KMS-11 (cell line): ENCODE measurements around the gene SND1.

Experiments
- H2AFZ ChIP-seq: fragments of 200-600 bp; sonication (generic); 2 replicates; pipeline ENCODE4 v1.6.1; 2016; ENCODE audit warnings: antibody characterized with exemption, mixed run types, low read depth
- H3K27ac ChIP-seq: fragments of 200-600 bp; sonication (generic); 2 replicates; pipeline ENCODE4 v1.6.1; 2016; ENCODE audit warnings: mild to moderate bottlenecking, mixed run types
- H3K27me3 ChIP-seq: fragments of 200-600 bp; sonication (generic); 2 replicates; pipeline ENCODE4 v1.6.1; 2017; ENCODE audit warnings: mild to moderate bottlenecking, low read depth, mixed run types, moderate library complexity; ENCODE audit not compliant: insufficient read depth
- H3K36me3 ChIP-seq: fragments of 200-600 bp; sonication (generic); 2 replicates; pipeline ENCODE4 v1.6.1; 2017; ENCODE audit warnings: mild to moderate bottlenecking, mixed run types; ENCODE audit not compliant: insufficient read depth
- H3K4me1 ChIP-seq: fragments of 200-600 bp; sonication (generic); 2 replicates; pipeline ENCODE4 v1.6.1; 2016; ENCODE audit warnings: mild to moderate bottlenecking, low read depth, mixed run types; ENCODE audit not compliant: poor library complexity, severe bottlenecking
- H3K4me2 ChIP-seq: fragments of 200-600 bp; sonication (generic); 2 replicates; pipeline ENCODE4 v1.7.0; 2016; ENCODE audit warnings: mild to moderate bottlenecking, mixed run types
- H3K4me3 ChIP-seq: fragments of 200-600 bp; sonication (generic); IDR thresholded peaks from 2 replicates; pipeline ENCODE4 v1.6.1; 2017; ENCODE audit warnings: low read depth, low read length, mixed read lengths; ENCODE audit not compliant: insufficient read depth
- H3K79me2 ChIP-seq: fragments of 200-600 bp; sonication (generic); 2 replicates; pipeline ENCODE4 v1.6.1; 2016; ENCODE audit warnings: low read depth, mixed run types; ENCODE audit not compliant: insufficient read depth
- H3K9ac ChIP-seq: fragments of 200-600 bp; sonication (generic); 2 replicates; pipeline ENCODE4 v1.6.1; 2016; ENCODE audit warnings: mild to moderate bottlenecking, mixed run types
- H4K20me1 ChIP-seq: fragments of 200-600 bp; sonication (generic); 2 replicates; pipeline ENCODE4 v1.6.1; 2016; ENCODE audit warnings: mild to moderate bottlenecking, mixed run types; ENCODE audit not compliant: insufficient read depth
- TF ChIP-seq, protein P1 (sequence below): fragments of 200-600 bp; sonication (generic); conservative IDR thresholded peaks from 2 replicates; pipeline ENCODE4 v1.6.1; 2017; ENCODE audit warnings: low read depth, mild to moderate bottlenecking, antibody characterized with exemption, low read length, moderate library complexity, mixed read lengths

The SND1 gene

GRCh38 chr7:127759945-127760421 is 108.0 kb downstream of the SND1 start:
- no peak overlapping the region for H3K4me2 ChIP-seq
- no peak overlapping the region for H3K9ac ChIP-seq
- H4K20me1 ChIP-seq = peaks cover 14% of the 10 kb centered on the region; the same call in 1 of the 2 replicates
- H3K27me3 ChIP-seq = no peaks in the 10 kb centered on the region
- peaks cover 67% of the 10 kb centered on the region for H3K79me2 ChIP-seq
- no peak overlapping the region for H3K4me3 ChIP-seq
- H2AFZ ChIP-seq = no peak overlapping the region
- H3K27ac ChIP-seq = no peak overlapping the region
- TF ChIP-seq, protein P1, sequence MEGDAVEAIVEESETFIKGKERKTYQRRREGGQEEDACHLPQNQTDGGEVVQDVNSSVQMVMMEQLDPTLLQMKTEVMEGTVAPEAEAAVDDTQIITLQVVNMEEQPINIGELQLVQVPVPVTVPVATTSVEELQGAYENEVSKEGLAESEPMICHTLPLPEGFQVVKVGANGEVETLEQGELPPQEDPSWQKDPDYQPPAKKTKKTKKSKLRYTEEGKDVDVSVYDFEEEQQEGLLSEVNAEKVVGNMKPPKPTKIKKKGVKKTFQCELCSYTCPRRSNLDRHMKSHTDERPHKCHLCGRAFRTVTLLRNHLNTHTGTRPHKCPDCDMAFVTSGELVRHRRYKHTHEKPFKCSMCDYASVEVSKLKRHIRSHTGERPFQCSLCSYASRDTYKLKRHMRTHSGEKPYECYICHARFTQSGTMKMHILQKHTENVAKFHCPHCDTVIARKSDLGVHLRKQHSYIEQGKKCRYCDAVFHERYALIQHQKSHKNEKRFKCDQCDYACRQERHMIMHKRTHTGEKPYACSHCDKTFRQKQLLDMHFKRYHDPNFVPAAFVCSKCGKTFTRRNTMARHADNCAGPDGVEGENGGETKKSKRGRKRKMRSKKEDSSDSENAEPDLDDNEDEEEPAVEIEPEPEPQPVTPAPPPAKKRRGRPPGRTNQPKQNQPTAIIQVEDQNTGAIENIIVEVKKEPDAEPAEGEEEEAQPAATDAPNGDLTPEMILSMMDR = no peak
- no peaks in the 10 kb centered on the region for H3K36me3 ChIP-seq
- peaks cover 6% of the 10 kb centered on the region for H3K4me1 ChIP-seq

DNA sequence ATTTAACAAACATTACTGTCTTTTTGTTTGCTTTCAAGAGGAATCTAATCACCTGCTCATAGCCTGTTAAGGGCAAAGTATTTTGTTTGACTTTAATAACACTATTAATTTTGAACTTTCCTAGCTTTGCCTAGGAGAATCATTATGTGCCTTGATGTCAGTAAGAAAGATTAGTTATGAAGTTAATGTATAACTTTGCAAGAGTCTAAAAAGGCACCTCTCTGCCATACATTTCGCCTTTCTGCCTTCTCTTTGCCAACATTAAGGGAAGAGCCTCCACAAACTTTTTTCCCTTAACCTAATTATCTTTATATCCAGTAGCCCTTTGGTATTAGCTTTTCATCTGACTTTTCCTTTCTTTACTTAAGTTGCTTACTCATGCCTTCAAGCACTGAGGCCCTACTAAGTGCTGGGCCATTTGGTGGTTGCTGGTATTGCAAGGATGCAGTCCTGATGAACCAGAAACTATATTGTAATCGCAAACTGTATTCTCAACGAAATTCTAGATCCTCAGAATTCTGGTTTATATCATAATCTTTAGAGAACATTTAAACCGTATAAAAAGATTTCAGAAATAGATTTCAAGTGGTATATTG is 108.5 kb downstream of the SND1 start:
- H3K36me3 ChIP-seq = no peaks in the 10 kb centered on the region
- TF ChIP-seq, protein P1 = no peak
- peaks cover 14% of the 10 kb centered on the region; the same call in 1 of the 2 replicates for H4K20me1 ChIP-seq
- no peak overlapping the region for H3K9ac ChIP-seq
- no peak overlapping the region for H3K4me2 ChIP-seq
- H3K4me1 ChIP-seq = peaks cover 6% of the 10 kb centered on the region
- H3K27ac ChIP-seq = no peak overlapping the region
- no peaks in the 10 kb centered on the region for H3K27me3 ChIP-seq
- peaks cover 67% of the 10 kb centered on the region for H3K79me2 ChIP-seq
- H2AFZ ChIP-seq = no peak overlapping the region
- no peak overlapping the region for H3K4me3 ChIP-seq

DNA sequence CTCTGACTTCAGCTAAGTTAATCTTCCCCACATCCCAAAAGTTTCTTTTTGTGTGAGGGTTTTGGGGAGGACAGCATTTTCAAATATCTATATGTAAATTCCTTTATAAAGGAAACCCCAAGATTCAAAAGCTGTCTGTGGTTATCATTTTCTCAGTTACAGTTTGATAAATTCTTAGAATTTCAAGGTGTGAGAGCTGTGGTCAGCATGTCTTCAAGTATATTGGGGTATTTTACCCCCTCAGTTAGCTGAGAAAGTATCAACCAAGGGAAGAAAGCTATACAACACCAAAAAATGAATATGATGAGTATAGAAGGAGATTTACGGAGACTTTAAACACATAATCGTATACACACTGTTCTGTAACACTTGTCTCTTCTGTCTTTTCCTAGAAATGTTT is 109.2 kb downstream of the SND1 start:
- Histone ChIP-seq H3K79me2 (peaks cover 67% of the 10 kb centered on the region; the same call in 1 of the 2 replicates), H3K4me3 (no peak overlapping the region), H3K27me3 (no peaks in the 10 kb centered on the region), H2AFZ (no peak overlapping the region), H3K4me1 (peaks cover 6% of the 10 kb centered on the region), H3K9ac (no peak overlapping the region), H3K4me2 (no peak overlapping the region), H4K20me1 (peaks cover 11% of the 10 kb centered on the region; the same call in 1 of the 2 replicates), H3K36me3 (no peaks in the 10 kb centered on the region), H3K27ac (no peak overlapping the region)
- TF ChIP-seq, protein P1 = no peak

GRCh38 chr7:127764681-127765080 is 112.7 kb downstream of the SND1 start:
- peaks cover 72% of the 10 kb centered on the region for H3K79me2 ChIP-seq
- H3K9ac ChIP-seq = no peak overlapping the region
- no peak overlapping the region for H3K4me3 ChIP-seq
- peaks cover 7% of the 10 kb centered on the region; the same call in 1 of the 2 replicates for H4K20me1 ChIP-seq
- H3K27ac ChIP-seq = no peak overlapping the region
- no peaks in the 10 kb centered on the region for H3K27me3 ChIP-seq
- H2AFZ ChIP-seq = no peak overlapping the region
- no peak overlapping the region for H3K4me2 ChIP-seq
- TF ChIP-seq, protein P1 = no peak
- H3K4me1 ChIP-seq = peaks cover 12% of the 10 kb centered on the region
- no peaks in the 10 kb centered on the region for H3K36me3 ChIP-seq
